ENCODE results near the gene MRPL46. TPM values are rescaled to one million over a fixed set of nuclear protein-coding genes. Genes with fewer than 3 reads are reported as not detected.
"Not testable (repeated sequence)": the region's sequence is repeated elsewhere in the genome, so short reads cannot be mapped to it uniquely, and the experiment has no call there.

The MRPL46 gene
- total RNA-seq, 1 experiment from 2014 or later: 23.4 TPM

DNA sequence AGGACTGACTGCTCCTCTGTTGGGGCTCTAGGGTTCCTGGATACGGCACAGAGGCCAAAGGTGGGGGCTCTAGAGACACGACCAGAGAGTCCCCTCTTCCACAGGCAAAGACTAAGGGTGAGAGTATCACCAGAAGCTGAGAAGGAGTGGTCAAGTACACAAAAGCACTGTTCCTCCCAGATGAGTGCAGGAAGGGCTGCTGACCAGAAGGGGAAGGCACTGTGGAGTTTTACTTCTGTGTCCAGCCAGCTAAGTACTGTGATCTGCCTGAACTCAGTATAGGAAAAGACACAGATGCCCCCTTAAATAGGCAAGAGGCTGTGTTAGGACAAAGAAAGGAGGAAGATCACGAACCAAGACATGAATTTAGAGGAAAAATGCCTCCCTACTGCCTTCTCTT, 12.0 kb upstream of the MRPL46 start:
- DNase-seq (ENCODE audit: low read depth): no peak

GRCh38 chr15:88477904-88478303, 10.7 kb upstream of the MRPL46 start:
- no peak for DNase-seq (ENCODE audit: low read depth)

- no peak for DNase-seq (ENCODE audit: low read depth)
Observed at GRCh38 chr15:88477126-88477525, 9.9 kb upstream of the MRPL46 start.

DNA sequence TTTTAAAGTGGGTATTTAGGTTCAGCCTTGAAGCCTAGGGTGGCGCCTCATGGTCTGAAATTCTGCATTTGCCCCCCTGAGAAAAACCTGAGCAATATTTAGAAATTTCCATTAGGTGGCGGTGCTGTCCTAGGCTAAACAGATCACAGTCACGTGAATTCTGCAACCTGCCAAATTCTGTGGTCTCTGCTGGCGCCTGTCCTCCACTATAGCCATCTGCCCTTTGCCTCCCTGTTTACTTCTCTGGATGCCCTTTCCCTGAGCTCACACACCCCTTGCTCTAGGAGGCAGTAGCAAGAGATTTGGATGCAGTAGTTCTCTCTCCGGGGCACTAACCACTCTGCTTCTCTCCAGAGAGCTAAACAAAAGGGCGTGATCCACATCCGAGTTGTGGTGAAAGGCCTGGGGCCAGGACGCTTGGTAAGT, 9.5 kb upstream of the MRPL46 start:
- peak; percentile 40 for DNase-seq (ENCODE audit: low read depth)

- not testable (repeated sequence) for DNase-seq (ENCODE audit: low read depth)
Observed at GRCh38 chr15:88473661-88474293, 6.6 kb upstream of the MRPL46 start.

DNA sequence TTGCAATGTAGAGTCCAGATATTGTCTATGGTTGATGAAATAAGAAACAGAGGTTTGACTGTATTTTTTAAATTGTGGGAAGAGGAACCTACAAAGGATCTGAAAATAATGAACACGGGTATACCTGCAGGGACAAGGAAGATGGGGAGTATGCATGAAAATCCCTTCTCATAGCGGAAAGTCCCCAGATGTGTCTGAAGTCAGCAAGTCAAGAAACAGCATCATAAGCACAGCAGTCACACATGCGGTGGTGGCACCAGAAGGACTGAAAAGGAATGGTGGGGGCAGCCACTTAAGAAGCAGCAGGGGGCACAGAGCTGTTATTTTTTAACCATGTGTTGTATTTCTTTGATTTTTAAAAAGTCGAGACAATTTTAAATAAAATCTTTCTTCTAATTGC, 5.0 kb upstream of the MRPL46 start:
- DNase-seq (ENCODE audit: low read depth): no peak

DNA sequence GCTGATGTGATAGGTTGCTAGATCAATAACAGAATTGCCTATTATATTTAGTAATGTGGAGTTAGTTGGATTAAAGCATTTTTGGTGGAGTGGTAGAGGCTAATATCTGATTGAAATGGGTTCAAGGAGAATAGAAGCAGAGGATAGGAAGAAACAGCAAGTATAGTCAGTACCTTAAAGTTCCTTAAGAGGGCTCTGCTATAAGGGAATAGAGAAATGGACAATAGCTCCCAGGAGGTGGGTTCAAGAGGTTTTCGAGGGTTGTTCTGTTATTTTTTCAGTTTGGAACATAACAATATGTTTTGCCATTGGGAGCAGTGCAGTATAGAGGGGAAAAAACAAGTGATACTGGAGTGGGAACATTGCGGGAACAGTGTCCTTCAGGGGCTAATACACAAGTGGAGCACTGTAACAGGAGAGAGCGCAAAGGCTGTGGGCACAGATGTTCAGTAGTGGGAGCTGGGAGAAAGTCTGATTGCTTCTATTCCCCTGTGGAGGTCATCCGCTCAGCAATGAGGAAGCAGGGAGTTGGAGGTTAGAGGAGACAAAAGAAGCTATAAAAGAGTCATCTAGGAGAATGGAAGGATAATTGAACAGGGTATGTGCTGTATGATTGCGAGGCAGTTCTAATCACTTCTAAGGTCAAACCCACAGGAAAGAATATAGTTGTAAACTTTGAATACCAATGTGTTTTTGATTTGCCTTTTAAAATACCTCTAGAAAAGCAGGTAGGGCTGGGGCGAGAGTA, 3.6 kb upstream of the MRPL46 start:
- no peak for DNase-seq (ENCODE audit: low read depth)

- DNase-seq (ENCODE audit: low read depth): no peak
Observed at GRCh38 chr15:88469321-88469720, 2.1 kb upstream of the MRPL46 start.

DNA sequence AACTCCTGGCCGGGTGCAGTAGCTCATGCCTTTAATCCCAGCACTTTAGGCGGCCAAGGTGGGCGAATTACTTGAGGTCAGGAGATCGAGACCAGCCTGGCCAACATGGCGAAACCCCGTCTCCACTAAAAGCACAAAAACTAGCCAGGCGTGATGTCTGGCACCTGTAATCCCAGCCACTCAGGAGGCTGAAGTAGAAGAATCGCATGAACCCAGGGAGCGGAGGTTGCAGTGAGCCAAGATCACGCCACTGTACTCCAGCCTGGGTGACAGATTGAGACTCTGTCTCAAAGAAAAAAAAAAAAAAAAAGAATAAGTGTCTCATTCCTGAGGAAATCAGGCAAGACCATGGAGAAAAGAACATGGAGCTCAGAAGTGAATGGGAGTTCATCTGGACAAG, 1.5 kb upstream of the MRPL46 start:
- not testable (repeated sequence) for DNase-seq (ENCODE audit: low read depth)

DNA sequence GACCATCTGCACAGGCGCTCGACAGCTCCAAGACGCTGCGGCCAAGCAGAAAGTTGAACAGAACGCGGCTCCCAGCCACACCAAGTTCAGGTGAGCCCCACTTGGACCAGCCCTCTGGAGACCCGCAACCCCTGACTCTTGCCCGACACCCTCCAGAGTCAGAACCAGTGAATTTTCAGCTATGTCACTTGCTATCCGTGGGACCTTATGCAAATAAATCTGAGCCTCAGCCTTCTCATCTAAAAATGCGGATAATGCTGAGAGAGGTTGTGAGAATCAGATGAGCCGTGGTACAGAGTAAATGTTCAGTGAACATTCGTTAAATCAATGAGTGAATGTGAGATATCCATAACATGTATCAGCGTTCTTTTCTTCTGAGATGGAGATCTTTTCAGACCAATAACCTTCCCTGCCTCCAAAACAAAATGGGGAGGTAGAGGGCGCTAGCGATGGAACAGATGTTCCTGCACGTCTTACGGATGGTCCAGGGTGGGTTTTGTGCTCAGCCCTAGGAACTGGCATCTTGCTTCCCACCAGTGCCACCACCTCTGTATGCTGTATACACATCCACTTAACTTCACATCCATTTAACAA, 844 bp upstream of the MRPL46 start:
- peak; percentile 37 for DNase-seq (ENCODE audit: low read depth)

GRCh38 chr15:88465633-88466224, 1.5 kb downstream of the MRPL46 start:
- DNase-seq (ENCODE audit: low read depth): peak; percentile 51

DNA sequence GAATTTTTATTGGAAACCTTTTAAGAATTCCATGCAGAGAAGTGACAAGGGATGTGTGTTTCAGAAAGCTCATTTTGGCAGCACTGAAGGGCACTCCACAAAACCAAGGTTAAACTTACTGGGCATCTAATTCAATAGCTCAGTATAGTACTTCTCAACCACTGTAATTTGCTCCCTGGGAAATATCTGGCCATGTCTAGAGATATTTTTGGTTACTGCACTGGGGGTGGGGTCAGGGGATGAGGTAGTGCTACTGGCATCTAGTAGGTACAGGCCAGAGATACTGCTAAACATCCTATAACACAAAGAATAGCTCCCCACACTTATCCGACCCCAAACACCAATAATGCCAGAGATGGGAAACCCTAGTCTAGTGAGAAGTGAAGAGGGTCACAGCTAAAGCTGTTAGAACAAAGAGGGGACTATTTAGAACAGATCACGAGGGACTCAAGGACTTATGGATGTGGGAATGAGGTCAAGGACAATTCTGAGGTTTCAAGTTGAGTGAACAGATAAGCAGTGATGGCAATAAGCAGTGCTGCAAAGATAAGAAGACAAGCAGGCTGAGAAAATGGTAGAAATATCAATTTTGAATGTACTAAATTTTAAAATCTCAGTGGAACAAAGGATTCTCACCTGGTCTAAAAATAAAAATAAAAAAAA, 3.2 kb downstream of the MRPL46 start:
- DNase-seq (ENCODE audit: low read depth): no peak

GRCh38 chr15:88456733-88457132, 10.5 kb downstream of the MRPL46 start:
- no peak for DNase-seq (ENCODE audit: low read depth)

DNA sequence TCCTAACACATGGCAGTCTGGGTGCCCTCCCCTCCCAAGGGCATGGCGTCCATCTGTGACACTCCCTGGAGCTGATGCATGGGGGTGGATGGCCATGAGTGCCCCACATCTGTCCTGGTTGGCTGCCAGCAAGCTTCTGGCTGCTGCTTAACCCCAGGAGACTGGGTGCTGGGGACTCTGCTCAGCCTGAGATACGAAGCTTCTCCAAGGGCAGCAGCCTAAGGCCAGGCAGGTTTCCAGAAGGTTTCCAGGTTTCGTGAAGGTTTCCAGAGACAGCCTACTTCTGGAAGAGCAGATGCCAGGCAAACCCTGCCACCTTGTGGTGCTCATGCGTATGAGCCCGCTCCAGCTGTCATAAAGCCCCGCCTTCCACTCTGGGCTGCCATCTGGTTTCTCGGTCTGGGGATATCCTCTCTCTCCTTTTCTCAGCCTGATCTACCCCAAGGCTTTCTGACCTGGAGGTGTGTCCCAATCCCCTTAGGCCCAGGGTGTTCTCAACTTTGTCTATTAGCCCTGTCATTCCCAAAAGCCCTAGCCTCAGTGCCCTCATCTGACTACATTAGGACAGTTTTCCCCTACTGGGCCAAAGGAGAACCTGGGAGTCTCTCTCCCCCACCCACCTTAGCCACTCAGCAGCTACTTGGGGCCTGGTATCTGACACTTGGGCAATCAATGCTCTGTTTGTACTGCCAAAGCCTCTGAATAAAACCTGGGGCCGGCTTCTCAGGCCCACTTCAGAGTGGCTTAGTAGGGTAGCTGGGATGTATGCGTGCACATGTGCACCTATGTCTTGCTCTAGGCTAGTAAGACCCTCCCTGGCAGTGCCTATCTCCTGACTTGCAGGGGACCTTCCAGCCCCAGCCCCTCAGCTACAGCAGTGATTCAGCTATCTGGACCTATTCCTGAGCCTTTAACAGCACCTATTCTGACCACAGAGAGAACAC, 12.0 kb downstream of the MRPL46 start:
- DNase-seq (ENCODE audit: low read depth): peak; percentile 70

- DNase-seq (ENCODE audit: low read depth): no peak
Observed at GRCh38 chr15:88454236-88454635, 13.0 kb downstream of the MRPL46 start.

DNA sequence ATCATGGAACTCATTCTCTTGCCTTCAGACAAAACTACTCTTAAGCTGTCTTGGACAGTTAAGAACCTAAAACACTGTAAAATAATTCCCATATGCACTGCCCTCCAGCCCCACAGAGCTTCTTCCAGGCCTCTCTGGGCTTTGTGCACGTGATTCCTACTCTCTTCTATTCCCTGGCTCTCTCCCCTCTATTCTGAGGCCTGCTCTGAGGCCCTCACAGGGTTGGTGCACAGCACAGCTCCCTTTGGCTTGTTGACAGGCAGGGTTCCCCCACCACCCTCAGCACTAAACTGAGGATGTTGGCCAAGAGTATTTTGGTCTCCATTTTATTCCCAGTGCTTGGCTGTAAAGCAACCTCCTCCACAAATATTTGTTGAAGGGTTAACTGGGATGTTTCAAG, 13.5 kb downstream of the MRPL46 start:
- DNase-seq (ENCODE audit: low read depth): no peak

GRCh38 chr15:88450125-88450798, 16.9 kb downstream of the MRPL46 start:
- DNase-seq (ENCODE audit: low read depth): peak; percentile 52

GRCh38 chr15:88449581-88449980, 17.6 kb downstream of the MRPL46 start:
- DNase-seq (ENCODE audit: low read depth): no peak

DNA sequence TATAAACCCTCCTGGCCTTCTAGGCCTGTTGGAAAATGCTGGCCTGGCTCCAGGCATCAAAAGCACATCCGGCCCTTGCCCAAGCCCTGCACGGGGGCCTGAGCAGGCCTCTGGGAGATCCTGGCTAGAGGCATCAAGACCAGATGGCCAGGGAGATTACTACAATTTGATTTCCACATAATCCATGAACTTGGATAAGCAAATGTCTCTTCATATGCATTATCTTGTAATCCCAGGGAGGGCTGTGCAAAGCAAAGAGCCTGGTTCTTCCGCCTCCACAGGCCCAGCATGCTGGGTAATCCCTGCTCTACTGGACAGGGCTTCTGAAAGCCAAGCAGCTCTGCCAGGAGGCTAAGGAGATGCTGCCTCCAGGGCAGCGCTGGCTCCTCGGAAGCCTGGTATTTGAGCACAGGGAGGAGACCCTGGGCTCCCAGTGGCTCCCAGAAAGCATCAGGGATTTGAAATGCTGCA, 18.2 kb downstream of the MRPL46 start:
- no peak for DNase-seq (ENCODE audit: low read depth)

- DNase-seq (ENCODE audit: low read depth): no peak
Observed at GRCh38 chr15:88447741-88448140, 19.4 kb downstream of the MRPL46 start.
